ENCODE data around the gene GTF2F2. TPM values are rescaled to one million over a fixed set of nuclear protein-coding genes. Genes with fewer than 3 reads are reported as not detected.

GTF2F2 gene
- total RNA-seq, 2 donors from 2014 or later: 18.7 to 20.5 TPM

DNA sequence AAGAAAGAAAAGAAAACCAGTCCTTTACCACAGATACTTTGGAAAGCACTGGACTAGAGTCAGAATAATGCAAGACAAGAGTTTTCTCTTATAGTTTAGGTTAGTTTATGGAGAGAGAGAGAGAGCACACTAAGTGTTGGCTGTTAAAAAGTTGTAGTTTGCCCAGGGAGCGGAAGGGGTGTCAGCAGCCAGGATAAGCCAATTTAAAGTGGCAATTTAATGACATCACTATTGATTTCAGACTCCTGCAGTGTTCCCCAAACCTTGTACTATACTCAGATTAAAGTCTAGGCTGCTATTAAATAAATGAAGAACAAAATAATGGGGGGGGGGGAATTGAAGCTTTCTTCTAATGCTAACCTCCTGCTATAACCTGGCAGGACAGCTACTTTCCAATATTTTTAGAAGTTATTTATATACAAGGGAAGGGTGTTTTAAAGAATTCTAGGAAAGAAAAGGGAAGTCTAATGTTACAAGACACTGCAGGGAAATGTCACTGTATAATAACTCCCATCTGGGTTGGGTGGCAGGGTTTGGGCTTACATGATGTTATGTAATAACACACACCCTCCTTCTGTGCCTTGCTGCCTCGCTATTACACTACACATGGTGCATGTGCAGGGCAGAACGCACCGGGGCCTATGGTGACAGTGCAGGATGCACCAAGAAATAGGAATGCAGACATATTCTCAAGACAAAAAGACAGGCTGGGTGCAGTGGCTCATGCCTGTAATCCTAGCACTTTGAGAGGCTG lies 200.7 kb downstream of the GTF2F2 start:
- intact Hi-C loops (cut with DNase I): no loop called here
- TF ChIP-seq, protein P1, sequence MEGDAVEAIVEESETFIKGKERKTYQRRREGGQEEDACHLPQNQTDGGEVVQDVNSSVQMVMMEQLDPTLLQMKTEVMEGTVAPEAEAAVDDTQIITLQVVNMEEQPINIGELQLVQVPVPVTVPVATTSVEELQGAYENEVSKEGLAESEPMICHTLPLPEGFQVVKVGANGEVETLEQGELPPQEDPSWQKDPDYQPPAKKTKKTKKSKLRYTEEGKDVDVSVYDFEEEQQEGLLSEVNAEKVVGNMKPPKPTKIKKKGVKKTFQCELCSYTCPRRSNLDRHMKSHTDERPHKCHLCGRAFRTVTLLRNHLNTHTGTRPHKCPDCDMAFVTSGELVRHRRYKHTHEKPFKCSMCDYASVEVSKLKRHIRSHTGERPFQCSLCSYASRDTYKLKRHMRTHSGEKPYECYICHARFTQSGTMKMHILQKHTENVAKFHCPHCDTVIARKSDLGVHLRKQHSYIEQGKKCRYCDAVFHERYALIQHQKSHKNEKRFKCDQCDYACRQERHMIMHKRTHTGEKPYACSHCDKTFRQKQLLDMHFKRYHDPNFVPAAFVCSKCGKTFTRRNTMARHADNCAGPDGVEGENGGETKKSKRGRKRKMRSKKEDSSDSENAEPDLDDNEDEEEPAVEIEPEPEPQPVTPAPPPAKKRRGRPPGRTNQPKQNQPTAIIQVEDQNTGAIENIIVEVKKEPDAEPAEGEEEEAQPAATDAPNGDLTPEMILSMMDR (IDR thresholded peaks at IDR 0.05): no peak
- no peak for DNase-seq
- no peak overlapping the region for H3K4me3 ChIP-seq
- H3K27me3 ChIP-seq: no peaks in the 10 kb centered on the region
- H3K9me3 ChIP-seq: no peaks in the 10 kb centered on the region
- no peaks in the 10 kb centered on the region for H3K36me3 ChIP-seq
- H3K4me1 ChIP-seq: no peaks in the 10 kb centered on the region
- H3K9ac ChIP-seq (ENCODE audit: low read depth in 2 of 2, low read length in 2 of 2): no peak overlapping the region
- H3K27ac ChIP-seq: no peak overlapping the region

DNA sequence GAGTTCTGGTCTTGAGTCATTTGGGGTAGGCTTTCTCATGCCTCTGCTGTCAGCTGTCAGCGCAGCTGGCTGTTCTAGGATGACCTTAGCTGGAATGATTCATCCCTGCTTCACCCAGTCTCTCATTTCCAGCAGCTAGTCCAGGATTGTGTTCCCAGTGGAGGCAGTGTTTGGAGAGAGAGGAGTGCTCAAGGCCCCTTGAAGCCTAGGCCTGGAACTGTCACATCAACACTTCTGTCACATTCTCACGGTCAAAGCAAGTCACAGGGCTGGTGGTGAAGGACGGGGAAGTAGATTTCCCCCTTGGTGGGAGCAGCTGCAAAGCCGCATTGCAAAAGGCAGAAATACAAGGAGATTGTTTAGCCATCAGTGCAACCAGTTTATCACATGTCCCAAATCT lies 205.5 kb downstream of the GTF2F2 start:
- H3K4me1 ChIP-seq: no peaks in the 10 kb centered on the region

DNA sequence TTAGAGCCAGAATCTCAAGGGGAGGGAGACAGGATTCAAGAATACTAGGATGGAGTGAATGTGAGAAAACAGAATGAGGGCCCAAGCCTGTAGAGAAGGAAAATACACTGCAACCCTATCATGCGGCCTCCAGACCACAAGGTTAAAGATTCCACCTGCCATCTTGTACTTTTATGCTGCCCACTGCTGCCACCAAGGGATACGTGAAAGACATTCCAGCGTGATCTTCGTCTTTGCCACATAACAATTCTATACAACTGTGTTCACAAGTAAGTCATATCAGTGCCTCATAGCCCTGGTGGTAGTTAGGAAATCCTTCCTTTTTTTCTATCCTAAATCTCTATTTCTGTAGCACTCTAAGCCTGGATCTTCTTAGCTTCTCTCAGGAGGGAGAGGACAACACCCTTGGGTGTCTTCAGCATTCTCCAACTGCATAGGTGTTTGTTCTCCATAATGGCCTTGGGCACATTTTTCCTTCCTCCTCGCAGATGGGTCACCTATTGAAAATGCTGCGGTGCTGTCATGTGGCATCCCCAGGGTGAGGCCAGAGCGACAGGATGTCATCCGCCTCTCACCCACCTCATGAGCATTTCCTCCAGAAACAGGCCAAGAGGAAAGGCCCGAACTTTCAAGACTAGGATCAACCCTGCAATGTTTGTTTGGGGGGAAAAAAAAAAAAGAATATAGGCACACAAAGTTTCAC lies 207.1 kb downstream of the GTF2F2 start:
- DNase-seq: no peak
- peaks cover 6% of the 10 kb centered on the region for H3K4me1 ChIP-seq
- H3K9ac ChIP-seq (ENCODE audit: low read depth in 2 of 2, low read length in 2 of 2): no peak overlapping the region
- H3K4me3 ChIP-seq: no peak overlapping the region
- intact Hi-C loops (cut with DNase I): no loop called here
- no peak overlapping the region for H3K27ac ChIP-seq
- H3K9me3 ChIP-seq: no peaks in the 10 kb centered on the region
- no peaks in the 10 kb centered on the region for H3K27me3 ChIP-seq
- H3K36me3 ChIP-seq: no peaks in the 10 kb centered on the region
- TF ChIP-seq, protein P1 (IDR thresholded peaks at IDR 0.05): no peak

More for the DNA sequence above, 205.5 kb downstream of the GTF2F2 start:
- no peaks in the 10 kb centered on the region for H3K27me3 ChIP-seq
- H3K4me3 ChIP-seq: no peak overlapping the region
- intact Hi-C loops (cut with DNase I): no loop called here
- peak overlapping the region; percentile 17 for H3K27ac ChIP-seq
- TF ChIP-seq, protein P1 (IDR thresholded peaks at IDR 0.05): no peak
- DNase-seq: no peak
- no peak overlapping the region for H3K9ac ChIP-seq (ENCODE audit: low read depth in 2 of 2, low read length in 2 of 2)
- no peaks in the 10 kb centered on the region for H3K36me3 ChIP-seq
- no peaks in the 10 kb centered on the region for H3K9me3 ChIP-seq

DNA sequence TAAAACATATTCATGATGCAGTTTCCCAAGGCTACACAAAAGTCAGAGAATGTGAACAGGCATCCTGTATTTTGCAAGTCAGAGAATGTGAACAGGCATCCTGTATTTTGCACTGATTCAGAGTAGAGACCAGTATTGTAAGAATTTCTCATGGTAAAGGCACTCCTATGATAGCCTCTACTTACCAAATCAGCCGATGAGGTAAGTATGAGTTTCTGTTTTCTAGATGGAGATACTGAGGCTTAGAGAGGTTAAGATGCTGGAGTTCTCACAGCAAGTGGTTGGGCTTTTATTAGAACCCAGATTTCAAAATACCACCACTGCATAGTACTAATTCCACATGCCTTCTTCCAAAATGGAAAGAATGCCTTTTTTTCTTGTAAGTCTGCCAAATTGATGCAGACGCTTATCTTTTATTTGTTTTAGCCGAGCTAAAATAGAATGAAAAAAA lies 208.4 kb downstream of the GTF2F2 start:
- Histone ChIP-seq H3K4me1 (peaks cover 7% of the 10 kb centered on the region), H3K4me3 (no peak overlapping the region), H3K9ac (ENCODE audit: low read depth in 2 of 2, low read length in 2 of 2) (no peak overlapping the region), H3K36me3 (no peaks in the 10 kb centered on the region), H3K27ac (no peak overlapping the region), H3K27me3 (no peaks in the 10 kb centered on the region), H3K9me3 (no peaks in the 10 kb centered on the region)
- intact Hi-C loops (cut with DNase I): no loop called here
- no peak for DNase-seq
- TF ChIP-seq, protein P1 (IDR thresholded peaks at IDR 0.05): no peak

DNA sequence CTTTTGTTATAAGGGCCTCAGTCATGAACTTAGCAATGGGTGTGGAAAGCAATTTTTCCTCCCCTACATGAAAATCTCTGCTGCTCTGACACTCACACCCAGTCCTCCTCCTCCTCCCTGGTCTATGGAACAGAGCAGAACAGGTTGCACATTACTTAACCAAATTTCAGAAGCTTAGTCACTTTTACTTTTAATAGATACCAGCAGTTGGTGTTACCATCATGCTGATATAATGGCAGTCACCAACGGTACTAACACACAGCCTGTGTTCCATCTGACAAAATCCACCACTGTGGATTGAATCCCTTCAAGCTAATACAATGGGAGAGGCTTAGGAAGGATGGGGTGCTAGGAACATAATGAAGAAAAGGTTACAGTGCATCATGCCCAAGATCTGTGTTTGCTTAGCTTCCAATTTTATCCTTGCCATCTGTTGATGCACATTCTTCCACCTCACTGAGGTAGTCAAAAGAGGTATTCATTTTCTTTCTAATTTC lies 210.9 kb downstream of the GTF2F2 start:
- peaks cover 6% of the 10 kb centered on the region for H3K36me3 ChIP-seq
- no peaks in the 10 kb centered on the region for H3K27me3 ChIP-seq
- no peak for DNase-seq
- no peak overlapping the region for H3K9ac ChIP-seq (ENCODE audit: low read depth in 2 of 2, low read length in 2 of 2)
- peaks cover 13% of the 10 kb centered on the region for H3K4me1 ChIP-seq
- no peaks in the 10 kb centered on the region for H3K9me3 ChIP-seq
- TF ChIP-seq, protein P1 (IDR thresholded peaks at IDR 0.05): no peak
- intact Hi-C loops (cut with DNase I): no loop called here
- no peak overlapping the region for H3K27ac ChIP-seq
- H3K4me3 ChIP-seq: no peak overlapping the region

Measured in colonic mucosa (tissue), 4 donors.